Dermis lymphatic vessel endothelial cell (primary cell): ENCODE data around the gene ATRX. TPM values are rescaled to one million over a fixed set of nuclear protein-coding genes. Genes with fewer than 3 reads are reported as not detected.

Source experiments
- total RNA-seq: library from RNA; depleted of rRNA; stranded (reverse); fragments of >200 nt; gene quantifications from 2 replicates; pipeline ENCODE4 v1.2.1, GENCODE V29; 2014

The ATRX gene
- total RNA-seq = 67.3 and 76.5 TPM in 2 replicates

DNA sequence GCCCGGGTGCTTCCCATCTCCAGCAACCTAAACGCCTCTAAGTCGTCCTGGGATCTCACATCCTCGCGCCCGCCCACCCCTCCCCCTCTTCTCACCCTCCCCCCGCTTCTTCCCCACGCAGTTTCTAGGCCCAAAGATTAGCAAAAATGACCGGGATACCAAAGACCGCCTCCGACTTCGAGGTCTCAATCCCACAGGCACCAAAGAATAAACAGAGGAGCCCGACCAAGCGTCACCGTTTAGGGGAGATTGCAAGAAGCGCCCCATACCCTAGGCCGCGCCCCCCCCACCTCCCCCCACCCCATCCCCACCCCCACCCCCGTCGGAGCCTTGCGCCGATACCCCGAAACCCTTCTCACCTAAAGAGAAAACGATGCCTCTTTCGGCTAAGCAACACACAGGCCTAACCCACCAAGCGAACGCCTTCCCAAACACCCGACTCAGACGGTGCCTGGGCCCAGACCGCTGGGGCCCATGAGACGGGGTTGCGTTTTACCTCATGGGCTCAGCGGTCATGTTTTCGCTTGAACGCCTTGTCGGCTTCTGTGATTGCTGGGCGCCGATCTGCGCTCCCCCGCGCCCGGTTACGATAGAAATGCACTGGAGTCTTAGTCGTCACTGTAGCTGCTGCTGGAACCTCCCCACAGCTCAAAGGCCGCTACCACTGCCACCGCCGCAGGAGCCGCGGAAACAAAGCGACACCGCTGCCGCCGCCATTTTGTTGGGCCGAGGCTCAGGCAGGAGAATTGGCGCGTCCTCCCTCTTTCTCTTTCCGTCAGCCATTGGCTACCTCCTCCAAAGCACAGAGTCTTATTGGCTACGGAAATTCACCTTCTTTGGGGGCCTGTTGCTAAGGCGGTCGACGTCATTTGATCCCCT, at the start of gene ATRX:
TSS of gene ATRX (minus strand) at position 731 of the 879 bp plus-strand sequence. CDS start at position 516, 215 bp downstream.

Other genes with a start within 250 kb of the ATRX start
- 308 and 311 TPM in 2 replicates for gene MAGT1, start 109.2 kb upstream of the ATRX start, total RNA-seq
- 328 and 355 TPM in 2 replicates for gene COX7B, start 113.3 kb upstream of the ATRX start, total RNA-seq
- 9.8 and 11.5 TPM in 2 replicates for gene ATP7A, start 124.5 kb upstream of the ATRX start, total RNA-seq
- 0.11 TPM in 1 of 2 replicates, not detected in the other for gene PGAM4, start 183.4 kb upstream of the ATRX start, total RNA-seq